NCI-H524 (cell line): ENCODE data around the gene GRIK3.
"Not testable (repeated sequence)": the region's sequence is repeated elsewhere in the genome, so short reads cannot be mapped to it uniquely, and the experiment has no call there.

Experiments used
- DNase-seq, 2 experiments: peaks; one replicate each; lab custom pipeline; 2025; lab: John Stamatoyannopoulos, UW

The GRIK3 gene

DNA sequence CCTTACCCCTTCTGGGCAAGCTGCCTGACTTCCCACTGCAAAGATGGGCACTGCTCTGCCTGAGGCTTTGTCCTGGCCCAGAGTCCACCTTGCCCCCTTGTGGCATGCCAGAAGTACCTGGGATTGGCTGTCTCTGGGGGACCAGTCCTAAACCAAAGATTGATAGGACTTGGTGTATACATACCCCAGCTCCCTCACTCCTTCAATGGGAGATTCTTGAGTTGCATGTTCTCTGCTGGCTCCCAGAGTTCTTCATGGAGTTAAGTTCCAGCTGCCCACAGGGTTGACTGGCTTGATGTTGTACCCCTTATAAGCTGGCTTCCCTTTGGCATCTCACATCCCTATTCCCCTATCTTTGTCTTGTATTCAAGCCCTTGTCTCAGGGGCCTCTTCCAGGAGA lies 244.8 kb downstream of the GRIK3 start:
- DNase-seq = no peak

- DNase-seq = no peak
Observed at GRCh38 chr1:36787312-36787913, 246.9 kb downstream of the GRIK3 start.

DNA sequence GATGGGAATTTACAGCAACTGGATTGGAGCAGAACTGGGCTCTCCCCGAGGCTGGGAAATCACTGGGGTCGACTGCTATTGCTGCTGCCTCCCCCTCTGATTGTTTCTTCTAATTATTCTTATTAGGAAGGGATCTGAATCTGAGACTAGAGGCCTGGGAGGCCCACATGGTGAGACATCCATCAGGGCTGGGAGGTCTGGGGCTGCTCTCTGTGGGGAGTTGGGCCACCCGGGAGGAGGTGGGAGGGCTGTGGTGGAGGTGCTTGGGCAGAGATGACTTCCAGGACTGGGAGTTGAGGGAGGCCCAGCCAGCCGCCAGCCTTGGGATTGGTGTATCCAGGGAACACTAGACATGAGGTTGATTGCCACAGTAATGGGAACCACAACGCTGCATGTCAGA lies 247.9 kb downstream of the GRIK3 start:
- no peak for DNase-seq

DNA sequence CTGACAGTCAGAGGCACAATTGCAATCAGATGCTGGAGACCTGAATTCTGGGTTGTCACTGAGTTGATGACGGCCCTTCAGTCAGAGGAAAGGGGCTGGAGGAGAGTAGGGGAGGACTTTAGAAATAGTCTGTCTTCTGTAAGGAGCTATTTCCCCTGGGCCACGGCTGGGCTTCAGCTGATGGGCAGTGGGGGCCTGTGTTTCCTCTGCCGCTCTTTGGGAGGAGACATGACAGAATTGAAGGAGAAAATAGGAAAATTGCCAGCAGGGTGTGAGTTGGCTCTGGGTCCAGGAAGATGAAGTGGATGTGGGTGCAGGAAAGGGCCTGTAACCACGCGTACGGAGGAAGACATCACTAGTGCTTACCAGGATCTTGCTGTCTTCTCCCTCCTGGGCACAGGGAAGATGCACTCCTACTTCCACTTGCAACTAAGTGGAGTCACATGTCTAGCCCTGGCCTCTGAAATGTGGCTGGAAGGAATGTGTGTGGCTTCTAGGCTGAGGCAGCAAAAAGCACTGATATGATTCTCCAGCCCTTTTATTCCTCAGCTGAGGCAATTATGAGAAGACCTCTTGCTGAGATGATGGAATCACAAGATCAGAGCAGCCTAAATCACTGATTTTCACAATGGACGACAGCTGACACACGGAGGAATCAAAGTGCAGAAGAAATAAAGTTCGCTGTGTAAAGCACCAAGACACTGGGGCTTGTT lies 250.0 kb downstream of the GRIK3 start:
- no peak for DNase-seq

- no peak for DNase-seq
Observed at GRCh38 chr1:36783475-36783874, 250.8 kb downstream of the GRIK3 start.

DNA sequence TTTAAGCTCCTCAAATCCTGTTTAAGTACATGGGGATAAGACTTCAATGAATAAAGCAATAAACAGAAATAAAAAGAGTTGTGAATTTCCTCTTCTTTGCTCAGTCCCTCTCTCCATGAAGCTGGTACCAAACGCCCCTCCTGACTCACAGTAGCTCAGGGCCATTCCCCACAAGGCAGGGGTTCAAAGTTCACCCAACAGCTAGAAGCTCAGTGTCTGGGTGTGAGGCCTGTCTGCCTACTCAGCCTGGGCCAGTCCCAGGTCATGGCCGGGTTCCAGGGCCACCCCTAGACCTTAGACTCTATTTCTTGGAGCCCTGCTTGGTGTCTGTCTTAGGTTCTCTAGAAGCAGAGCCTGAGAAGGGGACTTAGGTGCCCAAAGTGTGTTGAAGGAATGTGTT lies 251.5 kb downstream of the GRIK3 start:
- no peak for DNase-seq

DNA sequence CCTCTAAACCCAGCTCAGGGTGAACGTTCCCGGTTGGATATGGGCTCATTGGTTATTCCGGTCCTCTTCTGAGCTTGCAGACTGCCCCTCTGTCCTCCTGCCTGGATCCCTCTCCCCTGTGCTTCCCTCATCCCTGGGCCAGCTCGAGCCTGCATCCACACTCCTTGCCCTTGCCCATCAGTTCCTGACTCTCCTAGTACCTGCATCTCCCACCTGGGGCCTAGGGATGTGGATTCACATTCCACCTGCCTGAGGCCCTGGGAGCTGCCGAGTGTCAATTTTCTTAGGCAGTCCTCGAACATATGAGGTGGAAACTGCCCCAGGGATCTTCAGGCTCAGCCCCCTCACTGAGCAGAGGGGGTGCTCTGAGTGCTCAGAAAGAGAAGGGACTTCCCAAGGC lies 252.2 kb downstream of the GRIK3 start:
- no peak for DNase-seq

DNA sequence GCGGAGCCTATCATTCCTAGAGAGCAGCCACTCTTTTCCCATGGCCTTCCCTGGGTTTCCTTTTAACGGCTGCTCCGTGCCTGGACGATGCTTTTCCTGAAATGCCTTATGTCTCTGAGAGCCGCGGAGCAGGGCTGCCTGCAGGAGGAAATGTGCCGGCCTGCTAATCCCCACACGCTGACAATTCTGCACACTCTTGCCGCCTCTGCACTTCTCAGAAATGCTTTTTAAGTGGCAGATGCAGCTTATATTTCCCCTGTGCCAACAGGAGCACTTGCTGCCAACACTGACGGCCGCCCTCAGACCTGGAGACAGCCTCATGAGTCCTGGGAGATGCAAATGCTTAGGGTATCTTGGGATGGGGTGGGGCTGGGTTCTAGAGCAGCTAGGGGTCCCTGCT lies 253.2 kb downstream of the GRIK3 start:
- DNase-seq = peak; percentile 86 to 91

- DNase-seq = no peak
Observed at GRCh38 chr1:36778740-36779139, 255.6 kb downstream of the GRIK3 start.

DNA sequence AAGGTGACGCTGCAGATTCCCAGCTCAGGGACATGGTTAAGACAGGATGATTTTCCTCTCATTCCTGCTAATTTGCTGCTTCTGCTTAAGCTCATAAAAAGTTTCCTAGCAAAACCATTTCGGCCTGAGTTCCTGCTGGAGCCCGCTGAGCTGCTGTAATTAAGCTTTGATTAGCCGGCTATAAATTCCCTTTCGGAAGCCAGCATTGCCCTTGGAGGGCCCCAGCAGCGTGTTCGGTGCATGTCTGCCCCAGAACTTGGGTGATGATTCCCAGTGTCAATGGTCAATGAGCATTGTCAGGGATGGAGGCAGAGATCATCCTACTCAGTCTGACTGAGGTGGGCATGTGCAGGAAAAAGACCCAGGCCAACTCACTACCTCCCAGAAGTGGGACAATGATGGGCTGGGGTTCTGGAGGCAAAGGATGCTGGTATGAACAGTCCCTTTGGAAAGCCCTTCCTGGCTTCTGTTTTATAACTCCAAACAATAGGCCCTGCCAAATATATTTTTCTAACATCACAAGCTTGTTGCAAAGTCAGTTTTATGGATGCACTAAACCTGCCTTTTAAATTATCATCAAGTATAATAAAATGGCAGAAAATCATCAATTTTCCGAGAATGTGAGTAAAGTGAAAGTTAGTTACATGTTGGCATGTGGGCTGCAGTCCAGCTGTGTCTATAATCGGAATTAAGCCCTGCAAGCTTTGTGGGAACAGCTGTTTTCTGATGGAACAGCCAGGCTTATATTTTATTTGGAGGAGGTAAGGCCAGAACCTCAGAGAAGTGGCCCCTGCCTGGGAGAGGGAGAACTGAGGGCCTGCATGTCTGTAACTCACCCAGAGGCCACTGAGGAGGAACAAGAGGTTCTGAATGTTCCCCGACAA lies 257.1 kb downstream of the GRIK3 start:
- DNase-seq = peak in 1 of 2 experiments; percentile 34

GRCh38 chr1:36776256-36776655 lies 258.1 kb downstream of the GRIK3 start:
- DNase-seq = no peak

- DNase-seq = no peak
Observed at GRCh38 chr1:36775716-36776115, 258.6 kb downstream of the GRIK3 start.

DNA sequence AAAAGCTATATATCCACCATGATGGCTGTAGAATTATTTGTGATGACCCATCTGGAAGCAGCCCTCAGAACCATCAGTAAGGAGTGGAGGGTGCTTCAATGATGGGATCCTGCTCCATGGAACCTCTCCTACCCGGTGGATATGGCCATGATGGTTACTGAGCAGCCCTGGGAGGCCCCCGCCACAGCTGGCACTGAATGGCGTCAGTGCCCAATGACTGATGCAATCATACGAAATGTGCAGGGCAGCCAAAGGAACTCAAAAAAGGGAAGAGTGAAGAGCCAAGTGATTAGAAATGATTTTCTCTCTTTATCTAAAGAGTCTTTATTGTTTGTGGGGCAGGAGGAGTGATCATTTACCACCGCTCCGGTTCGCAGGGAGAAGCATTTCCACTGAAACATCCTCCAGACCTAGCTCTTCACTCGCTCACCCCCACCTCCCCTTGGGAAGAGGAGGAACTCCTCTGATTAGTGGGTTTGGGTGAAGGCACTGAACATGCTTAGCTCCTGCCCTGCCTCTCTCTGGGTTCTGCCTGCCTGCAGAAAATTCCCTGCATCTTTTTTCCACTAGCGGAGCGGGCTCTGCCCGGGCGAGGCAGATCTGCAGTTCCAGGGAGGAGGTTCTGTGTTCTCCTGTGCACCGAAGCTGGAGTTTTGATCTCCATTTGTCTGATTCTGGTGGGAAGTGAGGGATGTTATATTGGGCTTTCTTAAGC lies 260.3 kb downstream of the GRIK3 start:
- no peak for DNase-seq

- peak in 1 of 2 experiments; percentile 21 for DNase-seq
Observed at GRCh38 chr1:36772647-36773495, 261.4 kb downstream of the GRIK3 start.

DNA sequence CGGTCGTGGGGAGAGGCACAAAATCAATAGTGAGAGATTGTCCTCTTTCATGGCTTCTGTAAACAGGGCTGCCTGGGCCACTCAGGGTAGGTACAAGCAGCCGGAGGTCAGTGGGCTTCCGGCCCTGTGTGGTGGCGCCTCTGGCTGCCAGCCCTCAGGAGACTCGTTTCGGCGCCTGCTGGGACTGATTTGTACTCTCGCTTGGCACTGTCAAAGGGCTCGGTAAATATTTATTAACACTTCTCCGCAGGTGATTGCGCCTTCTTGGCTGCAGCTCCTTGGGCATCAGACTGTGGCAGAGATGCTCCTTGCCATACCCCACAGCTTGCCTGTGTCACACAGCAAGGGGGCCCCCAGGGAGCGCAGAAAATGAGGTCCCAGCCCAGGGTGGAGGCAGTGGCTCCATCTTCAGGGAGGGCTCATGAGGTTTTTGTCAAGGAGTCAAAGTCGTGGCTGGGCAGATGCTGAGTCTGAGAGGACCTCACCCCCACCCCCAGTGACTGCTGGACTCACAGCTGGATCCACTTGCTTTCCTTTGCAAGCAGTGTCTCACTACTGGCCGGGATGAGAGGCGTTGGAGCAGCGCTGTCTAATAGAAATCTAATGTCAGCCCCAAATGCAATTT lies 262.5 kb downstream of the GRIK3 start:
- DNase-seq = no peak

- DNase-seq = no peak
Observed at GRCh38 chr1:36771240-36771639, 263.1 kb downstream of the GRIK3 start.

DNA sequence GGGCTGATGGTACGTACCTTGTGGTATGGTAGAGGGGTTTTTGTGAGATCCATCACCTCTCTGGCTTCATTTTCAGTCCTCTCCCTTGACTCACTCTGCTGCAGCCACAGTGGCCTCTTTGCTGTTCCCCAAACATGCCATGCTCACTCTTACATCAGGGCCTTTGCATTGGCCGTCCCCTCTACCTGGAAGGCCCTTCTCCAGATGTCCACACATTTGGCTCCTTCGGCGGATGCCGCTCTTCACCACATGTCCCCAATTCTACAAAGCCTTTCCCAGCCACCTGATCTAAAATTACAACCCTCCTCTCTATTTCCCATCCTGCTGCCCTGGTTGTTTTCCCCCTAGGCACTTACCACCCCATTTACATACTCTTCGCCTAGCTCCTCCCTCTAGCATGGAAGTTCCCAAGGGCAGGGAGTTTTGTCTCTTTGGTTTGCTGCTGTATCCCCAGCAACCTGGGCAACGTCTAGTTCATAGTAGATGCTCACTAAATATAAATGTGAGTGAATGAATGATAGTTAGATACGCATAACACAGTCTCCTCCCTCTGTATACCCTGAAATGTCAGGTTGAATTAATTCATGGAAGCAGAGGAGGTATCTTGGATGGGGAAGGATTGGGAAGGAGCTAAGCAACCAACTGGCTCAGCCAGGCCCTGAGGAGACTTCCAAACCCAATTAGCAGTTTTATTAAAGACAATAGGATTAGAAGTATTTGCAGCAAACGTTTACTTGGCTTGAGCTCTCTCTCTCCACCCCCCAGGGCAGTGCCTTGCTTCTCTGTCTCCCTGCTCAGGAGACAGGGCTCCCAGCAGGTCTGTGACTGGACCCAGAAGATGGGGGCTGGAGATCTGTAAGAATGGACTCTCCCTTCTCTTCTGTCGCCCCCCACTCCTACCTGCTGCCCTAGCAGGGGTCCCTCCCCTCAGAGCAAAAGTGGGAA lies 264.2 kb downstream of the GRIK3 start:
- DNase-seq = peak; percentile 36 to 72

DNA sequence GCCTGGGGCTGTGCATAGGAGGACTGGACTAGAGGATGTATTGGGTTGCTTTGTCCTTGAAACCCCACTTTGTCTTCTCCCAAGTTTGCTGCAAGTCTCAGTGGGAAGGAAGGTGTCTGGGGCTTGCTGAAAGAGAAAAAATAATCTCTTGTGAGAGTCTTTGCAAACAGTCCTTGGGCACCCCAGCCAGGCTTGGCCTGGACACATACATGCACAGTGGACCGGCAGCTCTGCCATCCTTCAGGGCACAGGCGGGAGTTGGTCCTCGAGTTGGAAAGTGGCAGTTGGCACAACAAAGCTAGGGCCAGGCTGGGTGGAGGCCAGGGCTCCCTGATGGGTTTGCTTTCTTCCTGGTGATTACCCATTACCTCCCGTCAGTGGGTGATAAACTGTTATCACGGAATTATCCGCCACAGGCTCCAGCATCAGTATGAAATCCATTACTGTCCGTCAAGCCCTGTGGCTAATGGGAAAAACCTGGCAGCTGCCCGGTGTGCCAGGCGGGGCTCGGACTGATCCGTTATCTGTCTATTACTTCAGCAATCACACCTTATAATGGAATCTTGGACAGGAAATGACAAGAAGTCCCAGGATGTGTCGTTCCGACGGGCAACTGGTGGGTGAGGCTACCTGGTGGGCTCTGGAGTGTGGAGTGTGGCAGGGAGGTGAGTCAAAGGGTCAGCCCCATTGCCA lies 265.7 kb downstream of the GRIK3 start:
- DNase-seq = no peak

- DNase-seq = not testable (repeated sequence)
Observed at GRCh38 chr1:36767429-36767828, 266.9 kb downstream of the GRIK3 start.
